A549 (cell line): Measurements from ENCODE around the gene TUBGCP2. TPM values are rescaled to one million over a fixed set of nuclear protein-coding genes. Genes with fewer than 3 reads are reported as not detected.

Experiments used
- ATAC-seq, 2 experiments: fragments of 200-7000 bp in 1 of 2; fragments of >200 bp in 1 of 2; cut with Nextera tagmentation in 1 of 2; cut with Tn5 transposase in 1 of 2; 3 replicates each; pipeline versions ENCODE4 v1.8.0 to v1.9.1; 2018 to 2020; ENCODE audit warnings: mild to moderate bottlenecking in 1 of 2, moderate library complexity in 1 of 2
- CTCF ChIA-PET: fragments of 300-600 bp; sonication (Branson Sonifier 250); formaldehyde crosslinking; extraction: SDS; loops from one replicate; lab custom pipeline; 2021; ENCODE audit warnings: antibody characterized with exemption, inconsistent platforms; lab: Yijun Ruan, JAX
- POLR2A ChIA-PET: fragments of 350-600 bp; formaldehyde crosslinking; extraction: SDS; loops from one replicate; lab custom pipeline; 2021; ENCODE audit warnings: antibody characterized with exemption, inconsistent platforms; lab: Yijun Ruan, JAX
- DNase-seq, 2 experiments: peaks; one replicate each; pipeline versions ENCODE4 v3.0.0 to v3.0.0-alpha.2; 2011 to 2016; ENCODE audit warnings: low read depth in 1 of 2, low spot score in 1 of 2
- FAIRE-seq: peaks from 2 replicates; lab custom pipeline; 2011; peaks lifted over from hg19 to GRCh38; lab: Jason Lieb, UNC
- H3K27ac ChIP-seq, 2 experiments: fragments of >200 bp; sonication (Bioruptor Twin); formaldehyde crosslinking; 3 replicates each; pipeline ENCODE4 v1.5.1; 2016 to 2017
- H3K4me1 ChIP-seq: fragments of >200 bp; sonication (Bioruptor Twin); formaldehyde crosslinking; 3 replicates; pipeline ENCODE4 v1.6.1; 2016
- H3K4me2 ChIP-seq: fragments of >200 bp; sonication (Bioruptor Twin); formaldehyde crosslinking; 3 replicates; pipeline ENCODE4 v1.6.1; 2016
- H3K4me3 ChIP-seq: fragments of >200 bp; sonication (Bioruptor Twin); formaldehyde crosslinking; 3 replicates; pipeline ENCODE4 v1.5.1; 2016
- H3K9me3 ChIP-seq: fragments of >200 bp; sonication (Bioruptor Twin); formaldehyde crosslinking; 3 replicates; pipeline ENCODE4 v1.6.1; 2016
- BHLHE40 ChIP-seq: IDR thresholded peaks from 2 replicates; pipeline ENCODE4 v1.6.1; 2012; ENCODE audit warnings: low read depth, low read length, inconsistent platforms
- CBX2 ChIP-seq: fragments of 200-600 bp; sonication (generic); IDR thresholded peaks from 2 replicates; pipeline ENCODE4 v1.6.1; 2016; ENCODE audit warnings: low read depth, mild to moderate bottlenecking, borderline replicate concordance
- CBX8 ChIP-seq: fragments of 200-600 bp; sonication (generic); IDR thresholded peaks from 2 replicates; pipeline ENCODE4 v1.6.1; 2016
- CEBPB ChIP-seq, 2 experiments: fragments of >200 bp in 1 of 2; sonication (Bioruptor Twin) in 1 of 2; formaldehyde crosslinking in 1 of 2; IDR thresholded peaks; 2 replicates each; pipeline ENCODE4 v1.6.1; 2012 to 2016
- CHD4 ChIP-seq: fragments of 200-600 bp; sonication (generic); IDR thresholded peaks from 2 replicates; pipeline ENCODE4 v1.6.1; 2016; ENCODE audit warnings: antibody characterized with exemption, mild to moderate bottlenecking, borderline replicate concordance
- EP300 ChIP-seq, 2 experiments: fragments of >200 bp; sonication (Bioruptor Twin); formaldehyde crosslinking; IDR thresholded peaks; 2 replicates in 1 of 2; 3 replicates in 1 of 2; pipeline ENCODE4 v1.6.1; 2016 to 2017
- FOSB ChIP-seq: fragments of 250-450 bp; sonication (Bioruptor Pico); IDR thresholded peaks from 2 replicates; pipeline ENCODE4 v1.5.0; 2020; ENCODE audit warnings: mild to moderate bottlenecking, moderate library complexity
- FOSL2 ChIP-seq, 2 experiments: fragments of 450-650 bp in 1 of 2; fragments of >200 bp in 1 of 2; sonication (Bioruptor Twin) in 1 of 2; formaldehyde crosslinking; IDR thresholded peaks; 2 replicates each; pipeline versions ENCODE4 v1.5.0 to v1.6.1; 2016 to 2020; ENCODE audit warnings: mild to moderate bottlenecking in 1 of 2, moderate library complexity in 1 of 2
- FOXS1 ChIP-seq: fragments of 250-450 bp; sonication (Bioruptor Pico); IDR thresholded peaks from 2 replicates; pipeline ENCODE4 v1.5.0; 2020; ENCODE audit warnings: mild to moderate bottlenecking, moderate library complexity
- GATA3 ChIP-seq: IDR thresholded peaks from 2 replicates; pipeline ENCODE4 v1.6.1; 2012; ENCODE audit warnings: borderline replicate concordance
- HDAC2 ChIP-seq: fragments of 200-600 bp; sonication (generic); IDR thresholded peaks from 2 replicates; pipeline ENCODE4 v1.6.1; 2016
- HOXB5 ChIP-seq: fragments of 250-450 bp; sonication (Bioruptor Pico); IDR thresholded peaks from 2 replicates; pipeline ENCODE4 v1.5.0; 2020; ENCODE audit warnings: mild to moderate bottlenecking, moderate library complexity
- JUN ChIP-seq, 2 experiments: fragments of >200 bp; sonication (Bioruptor Twin); formaldehyde crosslinking; IDR thresholded peaks; 2 replicates in 1 of 2; 3 replicates in 1 of 2; pipeline ENCODE4 v1.6.1; 2016 to 2017
- KDM1A ChIP-seq: fragments of 200-600 bp; sonication (generic); IDR thresholded peaks from 2 replicates; pipeline ENCODE4 v1.6.1; 2016; ENCODE audit warnings: low read depth, mild to moderate bottlenecking
- MAZ ChIP-seq: fragments of 150-350 bp; IDR thresholded peaks from 2 replicates; pipeline ENCODE4 v1.6.1; 2014; ENCODE audit warnings: antibody characterized with exemption, low read depth, low read length, borderline replicate concordance
- MYC ChIP-seq: IDR thresholded peaks from 2 replicates; pipeline ENCODE4 v1.6.1; 2012; ENCODE audit warnings: mild to moderate bottlenecking, inconsistent platforms, low read length, improper control_type of control experiment, borderline replicate concordance
- NR3C1 ChIP-seq: fragments of >200 bp; sonication (Bioruptor Twin); formaldehyde crosslinking; IDR thresholded peaks from 3 replicates; pipeline ENCODE4 v1.6.1; 2017
- PHF8 ChIP-seq: fragments of 200-600 bp; sonication (generic); IDR thresholded peaks from 2 replicates; pipeline ENCODE4 v1.6.1; 2016; ENCODE audit warnings: low read depth, mild to moderate bottlenecking, antibody characterized with exemption, moderate library complexity, borderline replicate concordance
- RARB ChIP-seq: fragments of 250-450 bp; sonication (Bioruptor Pico); IDR thresholded peaks from 2 replicates; pipeline ENCODE4 v1.8.0; 2021; ENCODE audit warnings: mild to moderate bottlenecking, moderate library complexity
- RCOR1 ChIP-seq: fragments of 150-350 bp; IDR thresholded peaks from 2 replicates; pipeline ENCODE4 v1.6.1; 2014; ENCODE audit warnings: antibody characterized with exemption, low read length, low read depth
- RFX5 ChIP-seq: fragments of 450-650 bp; IDR thresholded peaks from 2 replicates; pipeline ENCODE4 v1.7.1; 2014; ENCODE audit warnings: antibody characterized with exemption, mild to moderate bottlenecking, moderate library complexity
- SMC3 ChIP-seq: fragments of >200 bp; sonication (Bioruptor Twin); formaldehyde crosslinking; IDR thresholded peaks from 3 replicates; pipeline ENCODE4 v1.6.1; 2018; ENCODE audit warnings: inconsistent platforms
- TFCP2L1 ChIP-seq: fragments of 250-450 bp; sonication (Bioruptor Pico); IDR thresholded peaks from 2 replicates; pipeline ENCODE4 v1.5.0; 2021; ENCODE audit warnings: mild to moderate bottlenecking
- TP53 ChIP-seq: fragments of 250-450 bp; sonication (Bioruptor Pico); IDR thresholded peaks from 2 replicates; pipeline ENCODE4 v1.5.0; 2021; ENCODE audit warnings: mild to moderate bottlenecking, moderate library complexity
- ZC3H11A ChIP-seq: fragments of 450-650 bp; IDR thresholded peaks from 2 replicates; pipeline ENCODE4 v1.6.1; 2014; ENCODE audit warnings: antibody characterized with exemption, mild to moderate bottlenecking
- ZNF302 ChIP-seq: fragments of 250-450 bp; sonication (Bioruptor Pico); IDR thresholded peaks from 2 replicates; pipeline ENCODE4 v1.9.0; 2021; ENCODE audit warnings: inconsistent platforms, mild to moderate bottlenecking, moderate library complexity
- WGBS: methylation state at CpG from one replicate; pipeline ENCODE4 v1.1.6; 2017; ENCODE audit errors: missing lambda C conversion rate; 5-methylcytosine and 5-hydroxymethylcytosine counted together
- polyA plus RNA-seq, 4 experiments: library from polyadenylated mRNA; depleted of rRNA in 3 of 4; stranded (reverse); fragments of >200 nt; fragmentation: RNase III in 1 of 4; extraction: RNeasy Plus Mini Kit Qiagen cat#74134 plus additional on column Dnase treatment in 1 of 4; gene quantifications; 2 replicates in 3 of 4; 3 replicates in 1 of 4; pipeline ENCODE4 v1.2.3, GENCODE V29; 2011 to 2017
- TF ChIP-seq, protein P1 (sequence below): fragments of 450-650 bp; IDR thresholded peaks from 2 replicates; pipeline ENCODE4 v1.6.1; 2014; ENCODE audit warnings: antibody characterized with exemption
- TF ChIP-seq, protein P2 (sequence below): fragments of >200 bp; sonication (Bioruptor Twin); formaldehyde crosslinking; IDR thresholded peaks from 3 replicates; pipeline ENCODE4 v1.6.1; 2016

Gene TUBGCP2
- polyA plus RNA-seq, 2 of the 4 experiments (the other 2 are of a cell fraction), result 33.6 to 44.5 TPM

DNA sequence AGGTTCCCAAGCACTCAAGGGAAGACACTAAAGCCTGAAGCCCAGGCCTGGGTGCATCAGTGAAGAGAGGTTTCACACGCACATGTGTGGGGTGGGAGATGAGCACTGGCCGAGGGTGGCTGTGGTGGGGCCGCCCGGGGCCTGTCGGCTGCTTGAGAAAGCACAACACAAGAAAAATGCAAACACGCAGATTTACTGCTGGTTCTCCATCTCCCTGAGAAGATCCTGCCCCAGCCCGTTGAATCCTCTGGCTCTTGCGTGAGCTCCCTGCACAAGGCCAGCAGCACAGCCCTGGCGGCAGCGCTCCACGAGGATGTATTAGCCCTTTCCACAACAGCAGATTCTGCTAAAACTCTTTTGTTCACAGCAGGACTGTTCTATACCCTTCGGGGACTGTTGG is 6.2 kb upstream of the TUBGCP2 start:
- TF ChIP-seq ZNF302, result no peak
- TF ChIP-seq RARB (CRISPR knock-in tag), result no peak
- no peak for TF ChIP-seq RFX5
- TF ChIP-seq KDM1A, result no peak
- TF ChIP-seq MYC, result no peak
- no peak for TF ChIP-seq EP300 (IDR thresholded peaks at IDR 0.05)
- no peak for TF ChIP-seq NR3C1
- no peak for TF ChIP-seq CBX2
- TF ChIP-seq RCOR1, result no peak
- TF ChIP-seq, all 56 proteins: peak for 0
- 92% methylated on average over 12 of the region's 12 CpGs for WGBS
- Histone ChIP-seq H3K4me3 (no peak overlapping the region), H3K4me1 (0 out of 3 replicates have a peak, but pooled peaks cover 7% of the 10 kb centered on the region), H3K9me3 (no peaks in the 10 kb centered on the region), H3K4me2 (no peak overlapping the region), H3K27ac (no peak overlapping the region)
- ChIA-PET POLR2A (no interaction called here), CTCF (interaction anchor here (0.9 to 3.6 kb wide), 10 partner anchors 8 to 63 kb away, joined by 3 to 33 read pairs (median 4); no protein-coding TSS in a partner anchor)
- no peak for DNase-seq
- FAIRE-seq, result no peak
- ATAC-seq, result no peak

DNA sequence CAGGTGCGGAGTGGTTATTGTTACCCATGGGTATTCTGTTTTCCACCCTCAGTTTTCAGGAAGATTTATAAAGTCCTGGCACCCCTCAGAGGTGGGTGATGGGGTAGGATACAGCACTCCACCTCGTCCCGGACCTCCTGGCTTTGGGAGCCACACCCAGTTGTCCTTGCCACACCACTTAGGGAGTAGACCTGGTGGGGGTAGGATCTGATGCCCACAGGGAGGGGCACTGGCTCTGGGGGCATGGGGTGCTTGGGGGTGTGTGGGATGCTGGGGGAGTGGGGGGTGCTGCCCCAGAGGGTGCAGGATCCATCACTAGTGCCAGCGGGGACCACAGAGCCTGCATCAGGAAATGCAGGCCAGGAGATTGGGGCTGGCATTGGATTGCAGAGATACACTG is 4.5 kb upstream of the TUBGCP2 start:
- TF ChIP-seq KDM1A (no peak), BHLHE40 (no peak), ZC3H11A (no peak), MAZ (no peak), CBX8 (no peak), TFCP2L1 (no peak), TP53 (CRISPR knock-in tag) (no peak), CHD4 (no peak), PHF8 (no peak), HDAC2 (no peak), FOXS1 (CRISPR knock-in tag) (no peak), FOSL2 (IDR thresholded peaks at IDR 0.05) (no peak), FOSL2 (CRISPR knock-in tag; IDR thresholded peaks at IDR 0.05) (no peak), EP300 (IDR thresholded peaks at IDR 0.05) (no peak), MYC (no peak), SMC3 (no peak), FOSB (CRISPR knock-in tag) (no peak), CEBPB (IDR thresholded peaks at IDR 0.05) (no peak)
- TF ChIP-seq, protein P1, sequence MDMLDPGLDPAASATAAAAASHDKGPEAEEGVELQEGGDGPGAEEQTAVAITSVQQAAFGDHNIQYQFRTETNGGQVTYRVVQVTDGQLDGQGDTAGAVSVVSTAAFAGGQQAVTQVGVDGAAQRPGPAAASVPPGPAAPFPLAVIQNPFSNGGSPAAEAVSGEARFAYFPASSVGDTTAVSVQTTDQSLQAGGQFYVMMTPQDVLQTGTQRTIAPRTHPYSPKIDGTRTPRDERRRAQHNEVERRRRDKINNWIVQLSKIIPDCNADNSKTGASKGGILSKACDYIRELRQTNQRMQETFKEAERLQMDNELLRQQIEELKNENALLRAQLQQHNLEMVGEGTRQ, result no peak
- TF ChIP-seq, all 56 proteins: peak for 0
- no peak overlapping the region for H3K27ac ChIP-seq
- H3K4me3 ChIP-seq, result no peak overlapping the region
- FAIRE-seq (no peak), DNase-seq (no peak), ATAC-seq (no peak)
- ChIA-PET POLR2A (no interaction called here), CTCF (interaction anchor here (0.9 to 3.6 kb wide), 7 partner anchors 11 to 66 kb away, joined by 3 to 33 read pairs (median 3); partner anchors contain the start of gene PAOX)
- no peak overlapping the region for H3K4me2 ChIP-seq
- peaks cover 6% of the 10 kb centered on the region; the same call in 1 of the 3 replicates for H3K4me1 ChIP-seq
- H3K9me3 ChIP-seq, result no peaks in the 10 kb centered on the region
- 42% methylated on average over 4 of the region's 4 CpGs for whole genome bisulfite sequencing

DNA sequence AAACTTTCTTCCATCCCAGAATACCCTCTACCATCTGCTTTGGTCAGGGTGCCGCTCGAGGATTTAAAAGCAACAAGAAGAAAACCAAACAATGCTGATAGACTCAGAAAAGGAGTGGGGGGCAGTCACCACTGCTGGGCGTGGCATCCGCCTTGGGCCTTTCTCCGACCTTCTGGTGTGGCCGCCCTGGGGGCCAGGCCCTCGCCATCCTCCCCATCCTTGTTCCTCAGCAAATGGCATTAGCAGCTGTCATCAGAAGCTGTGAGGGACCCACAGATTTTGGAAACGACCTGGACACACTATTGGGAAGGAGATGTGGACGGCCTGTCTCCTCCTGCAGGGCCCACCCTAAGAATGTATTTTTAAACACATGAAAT is 4.1 kb upstream of the TUBGCP2 start:
- Histone ChIP-seq H3K4me2 (no peak overlapping the region), H3K27ac (no peak overlapping the region), H3K4me3 (no peak overlapping the region), H3K4me1 (peaks cover 6% of the 10 kb centered on the region; the same call in 1 of the 3 replicates), H3K9me3 (no peaks in the 10 kb centered on the region)
- WGBS, result 79% methylated on average over 9 of the region's 9 CpGs
- POLR2A ChIA-PET, result no interaction called here
- no peak for DNase-seq
- FAIRE-seq, result no peak
- ATAC-seq, result no peak
- TF ChIP-seq, protein P2, sequence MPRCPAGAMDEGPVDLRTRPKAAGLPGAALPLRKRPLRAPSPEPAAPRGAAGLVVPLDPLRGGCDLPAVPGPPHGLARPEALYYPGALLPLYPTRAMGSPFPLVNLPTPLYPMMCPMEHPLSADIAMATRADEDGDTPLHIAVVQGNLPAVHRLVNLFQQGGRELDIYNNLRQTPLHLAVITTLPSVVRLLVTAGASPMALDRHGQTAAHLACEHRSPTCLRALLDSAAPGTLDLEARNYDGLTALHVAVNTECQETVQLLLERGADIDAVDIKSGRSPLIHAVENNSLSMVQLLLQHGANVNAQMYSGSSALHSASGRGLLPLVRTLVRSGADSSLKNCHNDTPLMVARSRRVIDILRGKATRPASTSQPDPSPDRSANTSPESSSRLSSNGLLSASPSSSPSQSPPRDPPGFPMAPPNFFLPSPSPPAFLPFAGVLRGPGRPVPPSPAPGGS, result no peak
- TF ChIP-seq EP300 (IDR thresholded peaks at IDR 0.05) (no peak), FOXS1 (CRISPR knock-in tag) (no peak), HDAC2 (no peak), CBX2 (no peak), FOSB (CRISPR knock-in tag) (no peak), HOXB5 (CRISPR knock-in tag) (no peak), SMC3 (no peak), ZNF302 (no peak), GATA3 (no peak), JUN (IDR thresholded peaks at IDR 0.05) (no peak)
- TF ChIP-seq, protein P1, result no peak
- TF ChIP-seq, all 56 proteins: peak for 0
- CTCF ChIA-PET, result interaction anchor here (0.7 to 2.0 kb wide), 2 partner anchors 11 to 16 kb away, joined by 3 to 4 read pairs; no protein-coding TSS in a partner anchor
